RPMI7951 (cell line): ENCODE results near the gene MLANA. TPM values are rescaled to one million over a fixed set of nuclear protein-coding genes. Genes with fewer than 3 reads are reported as not detected.
A peak's percentile ranks its signal among the peaks of the same experiment; 100 is the strongest.

Source experiments
- DNase-seq: peaks from one replicate; pipeline ENCODE4 v3.0.0-alpha.2; 2012; ENCODE audit warnings: low read depth
- total RNA-seq: library from RNA; depleted of rRNA; stranded (reverse); fragments of >200 nt; shearing (Covaris generic); gene quantifications from 2 replicates; pipeline ENCODE4 v1.2.3, GENCODE V29; 2014

MLANA gene
- total RNA-seq, 1 experiment from 2014 or later = not detected

GRCh38 chr9:5899292-5899691, 8.6 kb downstream of the MLANA start:
- no peak for DNase-seq

GRCh38 chr9:5900622-5901021, 9.9 kb downstream of the MLANA start:
- no peak for DNase-seq

- DNase-seq = no peak
Observed at GRCh38 chr9:5902377-5902776, 11.7 kb downstream of the MLANA start.

- DNase-seq = no peak
Observed at GRCh38 chr9:5908918-5909317, 18.2 kb downstream of the MLANA start.

GRCh38 chr9:5909976-5910375, 19.3 kb downstream of the MLANA start:
- DNase-seq = peak; percentile 10

- no peak for DNase-seq
Observed at GRCh38 chr9:5910413-5911057, 19.8 kb downstream of the MLANA start.

- no peak for DNase-seq
Observed at GRCh38 chr9:5915438-5915837, 24.7 kb downstream of the MLANA start.

GRCh38 chr9:5917273-5917672, 26.6 kb downstream of the MLANA start:
- DNase-seq = no peak

GRCh38 chr9:5917888-5918287, 27.2 kb downstream of the MLANA start:
- DNase-seq = no peak

- DNase-seq = no peak
Observed at GRCh38 chr9:5918460-5918859, 27.8 kb downstream of the MLANA start.

GRCh38 chr9:5920860-5921328, 30.2 kb downstream of the MLANA start:
- DNase-seq = no peak

- no peak for DNase-seq
Observed at GRCh38 chr9:5922192-5922591, 31.5 kb downstream of the MLANA start.

GRCh38 chr9:5931657-5932056, 41.0 kb downstream of the MLANA start:
- DNase-seq = no peak

GRCh38 chr9:5938449-5938848, 47.8 kb downstream of the MLANA start:
- DNase-seq = no peak

GRCh38 chr9:5939530-5939929, 48.8 kb downstream of the MLANA start:
- no peak for DNase-seq

GRCh38 chr9:5941214-5941613, 50.5 kb downstream of the MLANA start:
- no peak for DNase-seq

GRCh38 chr9:5945112-5945511, 54.4 kb downstream of the MLANA start:
- no peak for DNase-seq

GRCh38 chr9:5947912-5948311, 57.2 kb downstream of the MLANA start:
- peak; percentile 1 for DNase-seq

GRCh38 chr9:5949103-5949699, 58.5 kb downstream of the MLANA start:
- DNase-seq = peak; percentile 49

- DNase-seq = no peak
Observed at GRCh38 chr9:5950261-5950660, 59.6 kb downstream of the MLANA start.

GRCh38 chr9:5951686-5952211, 61.1 kb downstream of the MLANA start:
- DNase-seq = peak; percentile 2

GRCh38 chr9:5953743-5954707, 63.3 kb downstream of the MLANA start:
- no peak for DNase-seq
